Trophoblast cell (in vitro differentiated cells and primary cell): ENCODE data around the gene RNF182.

Experiments used
- DNase-seq, 2 donors: peaks; one replicate each; pipeline ENCODE4 v3.0.0-alpha.2; 2016
- H2AFZ ChIP-seq: 2 replicates; pipeline ENCODE4 v1.6.1; 2013; ENCODE audit warnings: low read length, moderate library complexity, mild to moderate bottlenecking; ENCODE audit not compliant: insufficient read depth, poor library complexity
- H2AK5ac ChIP-seq: 2 replicates; pipeline ENCODE4 v1.6.1; 2013; ENCODE audit warnings: mild to moderate bottlenecking, low read length
- H2BK120ac ChIP-seq: 2 replicates; pipeline ENCODE4 v1.6.1; 2013; ENCODE audit warnings: low read length, mild to moderate bottlenecking, moderate library complexity; ENCODE audit not compliant: insufficient read depth, poor library complexity
- H2BK12ac ChIP-seq: 2 replicates; pipeline ENCODE4 v1.6.1; 2013; ENCODE audit warnings: mild to moderate bottlenecking, low read length, moderate library complexity
- H2BK5ac ChIP-seq: 2 replicates; pipeline ENCODE4 v1.6.1; 2013; ENCODE audit warnings: low read length, low read depth, moderate library complexity, mild to moderate bottlenecking; ENCODE audit not compliant: poor library complexity
- H3K14ac ChIP-seq: 2 replicates; pipeline ENCODE4 v1.6.1; 2013; ENCODE audit warnings: mild to moderate bottlenecking, low read length
- H3K18ac ChIP-seq: 2 replicates; pipeline ENCODE4 v1.6.1; 2013; ENCODE audit warnings: mild to moderate bottlenecking, low read length
- H3K23ac ChIP-seq: 2 replicates; pipeline ENCODE4 v1.6.1; 2013; ENCODE audit warnings: low read length
- H3K27ac ChIP-seq: 2 replicates; pipeline ENCODE4 v1.5.1; 2013; ENCODE audit warnings: low read depth, mild to moderate bottlenecking, inconsistent platforms, low read length, moderate library complexity
- H3K27me3 ChIP-seq: 2 replicates; pipeline ENCODE4 v1.6.1; 2013; ENCODE audit warnings: inconsistent platforms, mild to moderate bottlenecking, low read length, moderate library complexity; ENCODE audit not compliant: insufficient read depth
- H3K36me3 ChIP-seq, 2 experiments: 1 replicate in 1 of 2; 2 replicates in 1 of 2; pipeline ENCODE4 v1.6.1; 2013; ENCODE audit warnings: low read length in 2 of 2, mild to moderate bottlenecking in 2 of 2, moderate library complexity in 1 of 2; ENCODE audit not compliant: insufficient read depth in 2 of 2, control insufficient read depth in 1 of 2
- H3K4ac ChIP-seq: 2 replicates; pipeline ENCODE4 v1.6.1; 2013; ENCODE audit warnings: low read depth, mild to moderate bottlenecking, low read length, moderate library complexity
- H3K4me1 ChIP-seq, 2 experiments: 1 replicate in 1 of 2; 2 replicates in 1 of 2; pipeline ENCODE4 v1.6.1; 2013; ENCODE audit warnings: low read length in 2 of 2, mild to moderate bottlenecking in 2 of 2, moderate library complexity in 1 of 2; ENCODE audit not compliant: insufficient read depth in 2 of 2, control insufficient read depth in 1 of 2
- H3K4me2 ChIP-seq: 2 replicates; pipeline ENCODE4 v1.6.1; 2013; ENCODE audit warnings: inconsistent platforms, mild to moderate bottlenecking, low read length, moderate library complexity
- H3K4me3 ChIP-seq: 2 replicates; pipeline ENCODE4 v1.5.1; 2013; ENCODE audit warnings: mild to moderate bottlenecking, low read depth, low read length, inconsistent platforms
- H3K79me1 ChIP-seq: one replicate; pipeline ENCODE4 v1.6.1; 2013; ENCODE audit warnings: low read length
- H3K79me2 ChIP-seq: 2 replicates; pipeline ENCODE4 v1.6.1; 2013; ENCODE audit warnings: low read length, mild to moderate bottlenecking; ENCODE audit not compliant: control insufficient read depth, insufficient read depth, poor library complexity
- H3K9ac ChIP-seq: 2 replicates; pipeline ENCODE4 v1.6.1; 2013; ENCODE audit warnings: mild to moderate bottlenecking, low read length
- H3K9me3 ChIP-seq: 2 replicates; pipeline ENCODE4 v1.6.1; 2013; ENCODE audit warnings: low read depth, mild to moderate bottlenecking, control low read depth, inconsistent platforms, low read length; ENCODE audit not compliant: insufficient read depth
- H4K12ac ChIP-seq: 2 replicates; pipeline ENCODE4 v1.6.1; 2013; ENCODE audit warnings: low read depth, mild to moderate bottlenecking, low read length, moderate library complexity
- H4K8ac ChIP-seq: 2 replicates; pipeline ENCODE4 v1.6.1; 2013; ENCODE audit warnings: low read depth, mild to moderate bottlenecking, low read length, moderate library complexity
- H4K91ac ChIP-seq: one replicate; pipeline ENCODE4 v1.6.1; 2013; ENCODE audit warnings: low read depth, mild to moderate bottlenecking, low read length, moderate library complexity
- WGBS: extraction: QIAGEN DNeasy Blood & Tissue Kit; methylation state at CpG from one replicate; pipeline ENCODE4 v1.1.7; 2013; ENCODE audit warnings: missing lambda C conversion rate; ENCODE audit not compliant: insufficient read length, insufficient coverage; ENCODE audit errors: extremely low coverage; 5-methylcytosine and 5-hydroxymethylcytosine counted together

Gene RNF182

GRCh38 chr6:13927203-13927602 lies 2.5 kb downstream of the RNF182 start:
- no peaks in the 10 kb centered on the region for H3K9me3 ChIP-seq
- no peaks in the 10 kb centered on the region for H3K36me3 ChIP-seq
- H3K9ac ChIP-seq, result no peak overlapping the region
- DNase-seq, result no peak
- no peaks in the 10 kb centered on the region for H3K79me2 ChIP-seq
- no peak overlapping the region for H3K23ac ChIP-seq
- no peak overlapping the region for H3K18ac ChIP-seq
- H3K27me3 ChIP-seq, result peaks cover 8% of the 10 kb centered on the region
- no peak overlapping the region for H2BK5ac ChIP-seq
- H2BK12ac ChIP-seq, result no peak overlapping the region
- WGBS, result no CpG with 5 or more reads among the region's 3 CpGs
- H3K4ac ChIP-seq, result no peak overlapping the region
- no peak overlapping the region for H2AFZ ChIP-seq
- no peak overlapping the region for H4K8ac ChIP-seq
- H2BK120ac ChIP-seq, result no peak overlapping the region
- no peak overlapping the region for H3K4me3 ChIP-seq
- H2AK5ac ChIP-seq, result no peak overlapping the region
- peaks cover 5 to 8% of the 10 kb centered on the region in 2 experiments for H3K4me1 ChIP-seq
- no peak overlapping the region for H3K27ac ChIP-seq
- H3K14ac ChIP-seq, result no peak overlapping the region
- no peaks in the 10 kb centered on the region for H3K79me1 ChIP-seq
- H4K12ac ChIP-seq, result no peak overlapping the region
- H4K91ac ChIP-seq, result no peak overlapping the region
- H3K4me2 ChIP-seq, result no peak overlapping the region

GRCh38 chr6:13929196-13929595 lies 4.4 kb downstream of the RNF182 start:
- Histone ChIP-seq H3K4me2 (no peak overlapping the region), H3K27ac (no peak overlapping the region), H2AK5ac (no peak overlapping the region), H4K8ac (no peak overlapping the region), H2BK120ac (no peak overlapping the region), H4K12ac (no peak overlapping the region), H3K36me3 (no peaks in the 10 kb centered on the region), H3K9ac (no peak overlapping the region), H3K4ac (no peak overlapping the region), H3K27me3 (peaks cover 8% of the 10 kb centered on the region), H3K79me1 (no peaks in the 10 kb centered on the region), H3K14ac (no peak overlapping the region), H3K23ac (no peak overlapping the region), H2BK5ac (no peak overlapping the region), H2BK12ac (no peak overlapping the region), H4K91ac (no peak overlapping the region), H3K79me2 (no peaks in the 10 kb centered on the region), H2AFZ (no peak overlapping the region), H3K9me3 (no peaks in the 10 kb centered on the region), H3K4me3 (no peak overlapping the region), H3K4me1 (peaks cover 3 to 4% of the 10 kb centered on the region in 2 experiments), H3K18ac (no peak overlapping the region)
- DNase-seq, result no peak

DNA sequence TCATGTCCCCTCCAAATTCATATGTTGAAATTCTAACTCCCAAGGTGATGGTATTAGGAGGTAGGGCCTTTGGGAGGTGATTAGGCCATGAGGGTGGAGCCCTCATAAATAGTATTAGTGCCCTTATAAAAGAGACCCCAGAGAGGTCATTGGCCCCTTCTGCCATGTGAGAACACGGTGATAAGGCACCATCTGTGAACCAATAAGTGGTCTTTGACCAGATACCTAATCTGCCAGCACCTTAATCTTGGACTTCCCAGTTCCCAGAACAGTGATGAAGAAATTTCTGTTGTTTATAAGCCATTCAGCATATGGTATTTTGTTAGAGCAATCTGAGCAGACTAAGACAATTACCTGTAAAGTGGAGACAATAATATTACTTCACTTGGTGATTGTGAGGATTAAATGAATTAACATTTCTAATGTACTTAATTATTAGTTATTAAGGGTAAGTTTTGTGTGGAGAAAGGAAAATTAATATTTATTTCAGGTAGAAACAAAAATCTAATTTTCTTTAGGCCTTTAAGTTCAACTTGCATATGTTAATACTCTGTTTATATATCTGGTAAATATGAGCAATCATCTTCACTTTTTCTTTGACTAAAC lies 7.1 kb downstream of the RNF182 start:
- no peak for DNase-seq
- H3K36me3 ChIP-seq, result no peaks in the 10 kb centered on the region
- H2BK120ac ChIP-seq, result no peak overlapping the region
- H3K4me3 ChIP-seq, result no peak overlapping the region
- H2BK12ac ChIP-seq, result no peak overlapping the region
- no peaks in the 10 kb centered on the region for H3K4me1 ChIP-seq
- no peak overlapping the region for H2AK5ac ChIP-seq
- H4K12ac ChIP-seq, result no peak overlapping the region
- H3K18ac ChIP-seq, result no peak overlapping the region
- H3K4ac ChIP-seq, result no peak overlapping the region
- no peaks in the 10 kb centered on the region for H3K9me3 ChIP-seq
- no peak overlapping the region for H3K14ac ChIP-seq
- H3K79me2 ChIP-seq, result no peaks in the 10 kb centered on the region
- H3K23ac ChIP-seq, result no peak overlapping the region
- no peaks in the 10 kb centered on the region for H3K79me1 ChIP-seq
- H2AFZ ChIP-seq, result no peak overlapping the region
- WGBS, result no CpG with 5 or more reads among the region's 1 CpG
- H4K91ac ChIP-seq, result no peak overlapping the region
- no peak overlapping the region for H4K8ac ChIP-seq
- no peak overlapping the region for H3K4me2 ChIP-seq
- H2BK5ac ChIP-seq, result no peak overlapping the region
- H3K27ac ChIP-seq, result no peak overlapping the region
- no peak overlapping the region for H3K9ac ChIP-seq
- H3K27me3 ChIP-seq, result no peaks in the 10 kb centered on the region

DNA sequence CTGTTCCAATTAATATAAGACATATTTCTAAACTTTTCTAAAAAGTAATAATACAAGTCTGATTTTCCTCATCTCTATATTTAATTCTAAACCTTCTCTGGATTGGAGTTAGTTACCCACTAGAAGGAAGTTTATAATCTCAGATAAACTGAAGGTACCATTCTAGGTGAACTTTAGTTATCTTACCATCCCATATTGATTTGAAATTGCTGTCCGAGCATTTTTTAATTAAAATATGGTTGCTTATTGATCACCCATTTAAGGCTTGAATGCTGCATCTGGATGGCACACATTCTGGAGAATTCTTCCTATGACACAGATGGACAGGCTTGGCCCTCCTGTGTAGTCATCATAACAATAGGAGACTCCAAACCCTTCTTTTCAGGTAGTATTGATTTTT lies 8.0 kb downstream of the RNF182 start:
- H2AFZ ChIP-seq, result no peak overlapping the region
- no peak overlapping the region for H3K23ac ChIP-seq
- H3K27me3 ChIP-seq, result no peaks in the 10 kb centered on the region
- no peak overlapping the region for H3K4me2 ChIP-seq
- no peak overlapping the region for H2BK5ac ChIP-seq
- H3K36me3 ChIP-seq, result no peaks in the 10 kb centered on the region
- no peak for DNase-seq
- no peak overlapping the region for H3K4me3 ChIP-seq
- no peak overlapping the region for H4K12ac ChIP-seq
- H3K27ac ChIP-seq, result no peak overlapping the region
- no peak overlapping the region for H4K91ac ChIP-seq
- H4K8ac ChIP-seq, result no peak overlapping the region
- H3K9me3 ChIP-seq, result no peaks in the 10 kb centered on the region
- H3K18ac ChIP-seq, result no peak overlapping the region
- H3K14ac ChIP-seq, result no peak overlapping the region
- no peak overlapping the region for H2BK12ac ChIP-seq
- no peak overlapping the region for H3K4ac ChIP-seq
- WGBS, result no CpG with 5 or more reads among the region's 1 CpG
- no peak overlapping the region for H2AK5ac ChIP-seq
- H3K4me1 ChIP-seq, result no peaks in the 10 kb centered on the region
- no peak overlapping the region for H3K9ac ChIP-seq
- no peak overlapping the region for H2BK120ac ChIP-seq
- no peaks in the 10 kb centered on the region for H3K79me2 ChIP-seq
- H3K79me1 ChIP-seq, result no peaks in the 10 kb centered on the region
